Measurements from ENCODE around the gene HHATL. TPM values are rescaled to one million over a fixed set of nuclear protein-coding genes. Genes with fewer than 3 reads are reported as not detected.

Gene HHATL
- total RNA-seq, 1 experiment from 2014 or later: not detected

- DNase-seq: no peak
- intact Hi-C loops (cut with micrococcal nuclease; ENCODE audit: unreplicated experiment): no loop called here
- Mint-ChIP-seq H3K27me3 (ENCODE audit: insufficient read depth, unreplicated experiment) (peaks cover 5% of the 10 kb centered on the region), H3K4me1 (ENCODE audit: low read depth, unreplicated experiment) (no peaks in the 10 kb centered on the region), H3K27ac (ENCODE audit: unreplicated experiment) (no peak overlapping the region), H3K9me3 (ENCODE audit: unreplicated experiment) (no peaks in the 10 kb centered on the region), H3K36me3 (ENCODE audit: insufficient read depth, unreplicated experiment) (no peaks in the 10 kb centered on the region), H3K4me3 (ENCODE audit: unreplicated experiment) (no peak overlapping the region)
- POLR2A ChIA-PET: no interaction called here
- H3K4me1 ChIP-seq: no peaks in the 10 kb centered on the region
- H3K36me3 ChIP-seq (ENCODE audit: control insufficient read depth, insufficient read depth, low read length): no peaks in the 10 kb centered on the region
- H3K9me3 ChIP-seq: no peaks in the 10 kb centered on the region
- BruUV-seq (replicated peaks): no TSS peak
- no peaks in the 10 kb centered on the region for H3K27me3 ChIP-seq (replicated peaks; ENCODE audit: control insufficient read depth, insufficient read depth, low read length)
- H3K4me3 ChIP-seq (ENCODE audit: low read depth, low read length): no peak overlapping the region
- CTCF ChIA-PET: no interaction called here
- TF ChIP-seq, protein P1, sequence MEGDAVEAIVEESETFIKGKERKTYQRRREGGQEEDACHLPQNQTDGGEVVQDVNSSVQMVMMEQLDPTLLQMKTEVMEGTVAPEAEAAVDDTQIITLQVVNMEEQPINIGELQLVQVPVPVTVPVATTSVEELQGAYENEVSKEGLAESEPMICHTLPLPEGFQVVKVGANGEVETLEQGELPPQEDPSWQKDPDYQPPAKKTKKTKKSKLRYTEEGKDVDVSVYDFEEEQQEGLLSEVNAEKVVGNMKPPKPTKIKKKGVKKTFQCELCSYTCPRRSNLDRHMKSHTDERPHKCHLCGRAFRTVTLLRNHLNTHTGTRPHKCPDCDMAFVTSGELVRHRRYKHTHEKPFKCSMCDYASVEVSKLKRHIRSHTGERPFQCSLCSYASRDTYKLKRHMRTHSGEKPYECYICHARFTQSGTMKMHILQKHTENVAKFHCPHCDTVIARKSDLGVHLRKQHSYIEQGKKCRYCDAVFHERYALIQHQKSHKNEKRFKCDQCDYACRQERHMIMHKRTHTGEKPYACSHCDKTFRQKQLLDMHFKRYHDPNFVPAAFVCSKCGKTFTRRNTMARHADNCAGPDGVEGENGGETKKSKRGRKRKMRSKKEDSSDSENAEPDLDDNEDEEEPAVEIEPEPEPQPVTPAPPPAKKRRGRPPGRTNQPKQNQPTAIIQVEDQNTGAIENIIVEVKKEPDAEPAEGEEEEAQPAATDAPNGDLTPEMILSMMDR (IDR thresholded peaks at IDR 0.05; ENCODE audit: insufficient read depth in 1 of 2, low read depth in 1 of 2, low read length in 1 of 2, severe bottlenecking in 1 of 2, unreplicated experiment in 1 of 2): no peak
Observed at GRCh38 chr3:42718338-42718737, 15.7 kb upstream of the HHATL start.

DNA sequence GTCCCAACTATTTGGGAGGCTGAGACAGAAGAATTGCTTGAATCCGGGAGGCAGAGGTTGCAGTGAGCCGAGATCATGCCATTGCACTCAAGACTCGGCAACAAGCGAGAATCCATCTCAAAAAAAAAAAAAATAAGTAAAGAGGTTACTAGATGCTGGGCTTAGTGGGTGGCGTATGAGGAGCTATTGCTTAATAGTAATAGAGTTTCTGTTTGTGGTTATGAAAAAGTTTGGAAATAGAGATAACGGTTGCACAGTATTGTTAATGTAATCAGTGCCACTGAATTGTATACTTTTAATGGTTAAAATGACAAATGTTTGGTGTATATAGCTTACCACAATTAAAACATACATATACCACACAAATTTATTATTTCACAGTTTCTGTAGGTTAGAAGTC is 14.7 kb upstream of the HHATL start:
- intact Hi-C loops (cut with micrococcal nuclease; ENCODE audit: unreplicated experiment): no loop called here
- no peak for DNase-seq
- no peaks in the 10 kb centered on the region for H3K9me3 Mint-ChIP-seq (ENCODE audit: unreplicated experiment)
- Histone ChIP-seq H3K4me3 (ENCODE audit: low read depth, low read length) (no peak overlapping the region), H3K27me3 (replicated peaks; ENCODE audit: control insufficient read depth, insufficient read depth, low read length) (no peaks in the 10 kb centered on the region), H3K4me1 (no peaks in the 10 kb centered on the region), H3K9me3 (no peaks in the 10 kb centered on the region), H3K36me3 (ENCODE audit: control insufficient read depth, insufficient read depth, low read length) (no peaks in the 10 kb centered on the region)
- TF ChIP-seq, protein P1 (IDR thresholded peaks at IDR 0.05; ENCODE audit: insufficient read depth in 1 of 2, low read depth in 1 of 2, low read length in 1 of 2, severe bottlenecking in 1 of 2, unreplicated experiment in 1 of 2): no peak
- no peak overlapping the region for H3K4me3 Mint-ChIP-seq (ENCODE audit: unreplicated experiment)
- no peaks in the 10 kb centered on the region for H3K36me3 Mint-ChIP-seq (ENCODE audit: insufficient read depth, unreplicated experiment)
- CTCF ChIA-PET: no interaction called here
- BruUV-seq (replicated peaks): no TSS peak
- H3K27ac Mint-ChIP-seq (ENCODE audit: unreplicated experiment): no peak overlapping the region
- H3K4me1 Mint-ChIP-seq (ENCODE audit: low read depth, unreplicated experiment): no peaks in the 10 kb centered on the region
- POLR2A ChIA-PET: no interaction called here
- peaks cover 5% of the 10 kb centered on the region for H3K27me3 Mint-ChIP-seq (ENCODE audit: insufficient read depth, unreplicated experiment)

GRCh38 chr3:42714171-42714852 is 11.7 kb upstream of the HHATL start:
- Mint-ChIP-seq H3K9me3 (ENCODE audit: unreplicated experiment) (no peaks in the 10 kb centered on the region), H3K36me3 (ENCODE audit: insufficient read depth, unreplicated experiment) (no peaks in the 10 kb centered on the region), H3K4me1 (ENCODE audit: low read depth, unreplicated experiment) (no peaks in the 10 kb centered on the region), H3K27ac (ENCODE audit: unreplicated experiment) (no peak overlapping the region), H3K4me3 (ENCODE audit: unreplicated experiment) (no peak overlapping the region), H3K27me3 (ENCODE audit: insufficient read depth, unreplicated experiment) (peaks cover 10% of the 10 kb centered on the region)
- TF ChIP-seq, protein P1 (IDR thresholded peaks at IDR 0.05; ENCODE audit: insufficient read depth in 1 of 2, low read depth in 1 of 2, low read length in 1 of 2, severe bottlenecking in 1 of 2, unreplicated experiment in 1 of 2): no peak
- no peaks in the 10 kb centered on the region for H3K9me3 ChIP-seq
- H3K27me3 ChIP-seq (replicated peaks; ENCODE audit: control insufficient read depth, insufficient read depth, low read length): no peaks in the 10 kb centered on the region; the same call in 1 of the 2 replicates
- no peaks in the 10 kb centered on the region for H3K4me1 ChIP-seq
- DNase-seq: no peak
- H3K36me3 ChIP-seq (ENCODE audit: control insufficient read depth, insufficient read depth, low read length): no peaks in the 10 kb centered on the region
- POLR2A ChIA-PET: interaction anchor here (0.9 kb wide), 1 partner anchor 45 kb away, joined by 6 read pairs; no protein-coding TSS in a partner anchor
- CTCF ChIA-PET: no interaction called here
- H3K4me3 ChIP-seq (ENCODE audit: low read depth, low read length): no peak overlapping the region
- intact Hi-C loops (cut with micrococcal nuclease; ENCODE audit: unreplicated experiment): no loop called here
- BruUV-seq (replicated peaks): no TSS peak

Data from Caco-2 (cell line).